ENCODE results near the gene VAT1L.
"Not testable (repeated sequence)": the region's sequence is repeated elsewhere in the genome, so short reads cannot be mapped to it uniquely, and the experiment has no call there.

The VAT1L gene

DNA sequence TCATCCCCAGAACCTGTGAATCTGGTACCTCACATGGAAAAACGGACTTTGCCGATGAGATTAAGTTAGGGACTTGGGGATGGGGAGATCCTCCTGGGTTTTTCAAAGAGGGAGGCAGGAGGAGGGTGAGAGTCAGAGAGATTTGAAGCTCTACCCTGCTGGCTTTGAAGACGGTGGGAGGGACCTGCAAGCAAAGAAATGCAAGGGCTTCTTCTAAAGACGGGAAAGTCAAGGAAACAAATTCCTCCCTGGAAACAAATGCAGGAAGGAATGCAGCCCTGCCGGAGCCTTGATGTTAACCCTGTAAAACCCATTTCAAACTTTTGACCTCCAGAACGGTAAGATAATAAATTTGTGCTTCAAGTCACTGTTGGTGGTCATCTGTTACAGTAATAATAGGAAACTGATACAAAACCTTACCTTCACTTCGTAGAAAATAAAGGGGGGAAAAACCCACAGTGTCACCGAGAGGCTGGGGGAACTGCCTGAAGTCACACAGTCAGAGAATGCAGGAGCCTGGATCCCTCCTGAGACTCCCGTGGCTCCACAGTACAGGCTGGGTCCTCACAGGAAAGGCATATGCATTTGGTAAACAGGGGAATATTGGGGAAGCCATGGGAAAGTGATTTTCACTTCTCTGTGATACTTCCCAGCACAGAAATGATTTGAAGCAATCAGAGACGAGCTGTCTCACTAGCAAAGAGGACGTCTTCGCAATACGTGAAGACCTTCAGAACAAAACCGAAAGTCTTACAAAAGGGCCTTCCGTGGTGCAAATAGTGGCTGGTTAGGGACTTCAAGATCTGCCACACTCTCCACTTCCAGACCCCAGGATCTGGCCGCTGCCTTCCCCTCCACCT is 175.1 kb downstream of the VAT1L start:
- no peak for DNase-seq

DNA sequence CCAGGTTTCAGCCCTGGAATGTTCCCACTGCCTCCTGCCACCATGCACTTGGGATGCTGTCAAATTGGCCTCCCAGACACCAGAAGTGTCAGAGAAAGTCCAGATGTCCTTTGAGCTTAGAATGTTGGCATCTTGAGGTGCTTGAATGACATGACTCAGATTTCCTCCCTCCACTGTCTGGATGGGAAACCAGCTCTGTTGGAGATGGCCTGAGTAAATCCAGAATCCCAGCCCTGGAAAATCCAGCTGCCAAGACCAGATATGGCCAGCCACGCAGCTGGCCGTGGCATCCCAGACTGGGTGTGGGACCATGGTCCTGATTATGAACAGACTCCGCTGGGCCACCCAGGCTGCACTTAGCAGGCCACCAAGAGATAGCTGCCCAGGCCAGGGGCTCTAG is 177.0 kb downstream of the VAT1L start:
- no peak for DNase-seq

DNA sequence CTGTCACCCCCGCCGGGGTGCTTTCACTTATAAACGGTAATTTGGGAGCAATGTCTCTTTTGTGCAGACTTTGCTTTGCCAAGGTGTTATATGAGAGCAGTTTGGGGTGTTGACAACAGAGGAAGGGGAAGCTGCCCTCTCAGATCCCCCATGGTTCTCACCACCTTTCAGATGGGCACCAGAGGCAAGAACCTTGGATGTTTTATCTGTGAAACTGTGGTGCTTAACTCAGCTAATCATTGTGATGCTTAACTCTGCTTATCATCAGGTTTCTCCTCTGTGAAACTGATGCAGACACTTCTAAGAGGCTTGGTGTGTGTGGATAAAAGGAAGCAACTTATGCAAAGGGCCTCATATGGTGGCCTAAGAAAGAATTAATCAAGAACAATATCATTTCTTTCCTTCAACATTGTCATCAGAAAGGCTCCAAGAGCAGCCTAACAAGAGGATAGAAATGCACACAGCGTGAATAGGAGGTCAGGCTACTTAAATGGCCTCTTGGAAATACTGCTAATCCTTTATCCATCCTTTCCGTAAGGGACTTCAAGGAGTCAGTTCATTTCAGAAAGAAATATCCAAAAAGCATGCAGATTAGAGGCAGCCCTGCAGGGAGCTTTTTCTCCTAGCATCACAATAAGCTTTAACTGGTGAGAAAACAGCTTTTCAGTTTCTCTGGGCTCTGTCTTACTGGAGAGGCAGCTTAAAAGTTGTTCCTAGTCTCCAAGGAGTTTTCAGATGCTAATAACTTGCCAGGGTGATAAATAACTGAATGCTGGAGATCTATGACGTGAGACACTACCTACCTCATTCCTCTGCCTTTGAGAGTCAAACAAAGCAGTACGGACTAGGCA is 178.9 kb downstream of the VAT1L start:
- DNase-seq = no peak

DNA sequence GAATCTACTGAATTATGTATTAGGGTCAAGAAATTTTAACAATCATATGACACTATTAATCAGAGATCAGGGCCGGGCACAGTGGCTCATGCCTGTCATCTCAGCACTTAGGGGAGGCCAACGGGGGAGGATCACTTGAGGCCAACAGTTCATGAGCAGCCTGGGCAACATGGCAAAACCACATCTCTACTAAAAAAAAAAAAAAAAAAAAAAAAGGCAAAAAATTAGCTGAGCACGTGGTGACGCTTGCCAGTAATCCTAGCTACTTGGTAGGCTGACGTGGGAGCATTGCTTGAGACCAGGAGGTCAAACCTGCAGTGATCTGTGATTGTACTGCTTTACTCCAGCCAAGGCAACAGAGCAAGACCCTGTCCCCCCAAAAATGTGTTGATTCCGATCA is 181.5 kb downstream of the VAT1L start:
- no peak for DNase-seq

- DNase-seq = no peak
Measured at GRCh38 chr16:77970371-77970770, 182.0 kb downstream of the VAT1L start.

GRCh38 chr16:77971306-77972061 is 183.1 kb downstream of the VAT1L start:
- DNase-seq = peak; percentile 44

DNA sequence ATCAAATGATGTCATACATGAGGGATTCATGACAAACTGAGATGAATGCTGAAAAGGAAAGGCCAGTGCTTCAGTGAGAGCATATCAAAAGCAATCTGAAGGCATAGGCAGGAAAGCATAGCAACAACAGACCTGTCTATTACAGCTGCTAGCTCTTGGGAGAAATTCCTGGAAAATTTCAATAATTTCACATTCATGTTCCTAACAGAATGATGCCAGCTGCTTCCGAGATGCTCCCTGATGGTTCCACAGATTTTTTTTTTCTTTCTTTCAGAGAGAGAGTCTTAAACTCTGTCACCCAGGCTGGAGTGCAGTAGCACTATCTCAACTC is 183.7 kb downstream of the VAT1L start:
- no peak for DNase-seq

DNA sequence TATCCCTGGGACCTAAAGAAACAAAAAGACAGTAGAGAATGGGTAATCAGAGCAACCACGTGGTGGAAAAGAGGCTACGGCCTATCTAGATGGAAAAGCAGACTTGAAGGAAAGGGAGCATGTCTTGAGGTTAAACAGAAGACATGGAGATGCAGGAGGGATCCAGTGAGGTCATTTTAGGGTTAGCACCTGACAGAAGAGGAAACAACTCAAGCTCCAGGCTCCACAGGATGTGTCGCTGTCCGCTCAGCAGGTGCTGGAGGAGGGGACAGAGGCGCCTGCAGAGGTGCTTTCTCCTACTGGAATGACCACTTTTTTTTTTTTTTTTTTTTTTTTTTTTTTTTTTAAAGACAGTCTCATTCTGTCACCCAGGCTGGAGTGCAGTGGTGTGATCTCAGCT is 186.5 kb downstream of the VAT1L start:
- DNase-seq = peak; percentile 2

GRCh38 chr16:77975942-77976341 is 187.6 kb downstream of the VAT1L start:
- DNase-seq = no peak

DNA sequence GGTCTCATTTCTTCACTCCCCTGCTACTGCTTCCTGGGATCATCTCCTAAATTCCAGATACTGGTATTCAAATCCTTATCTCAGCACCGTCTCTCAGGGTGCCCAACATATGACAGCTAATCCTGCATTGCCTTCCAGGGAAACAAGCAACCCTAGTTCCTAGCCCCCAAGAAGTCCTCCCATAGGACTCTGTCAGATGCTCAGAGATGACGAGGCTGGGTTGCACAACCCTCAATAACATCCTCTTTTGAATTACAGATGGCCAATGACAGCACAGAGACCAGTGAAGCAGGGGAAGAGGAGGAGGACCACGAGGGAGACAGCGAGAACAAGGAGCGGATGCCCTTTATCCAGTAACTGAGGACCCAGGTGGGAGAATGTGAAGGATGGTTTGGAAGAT is 189.0 kb downstream of the VAT1L start:
- DNase-seq = no peak

DNA sequence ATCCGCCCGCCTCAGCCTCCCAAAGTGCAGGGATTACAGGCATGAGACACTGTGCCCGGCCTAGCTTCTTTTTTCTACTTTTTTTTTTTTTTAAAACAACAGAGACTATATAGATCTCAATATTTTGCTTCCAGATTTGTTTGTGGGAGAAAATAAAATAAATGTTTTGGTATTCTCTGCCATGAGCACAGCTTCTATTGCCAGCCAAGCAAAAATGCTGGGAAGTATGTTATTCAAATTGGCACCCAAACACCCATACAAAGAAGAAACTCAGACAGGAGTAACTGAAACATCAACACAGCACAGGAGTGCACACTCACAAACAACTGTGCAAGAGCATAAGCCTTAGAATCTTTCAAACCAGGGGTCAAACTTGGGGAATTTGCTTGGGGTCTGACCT is 196.7 kb downstream of the VAT1L start:
- no peak for DNase-seq

DNA sequence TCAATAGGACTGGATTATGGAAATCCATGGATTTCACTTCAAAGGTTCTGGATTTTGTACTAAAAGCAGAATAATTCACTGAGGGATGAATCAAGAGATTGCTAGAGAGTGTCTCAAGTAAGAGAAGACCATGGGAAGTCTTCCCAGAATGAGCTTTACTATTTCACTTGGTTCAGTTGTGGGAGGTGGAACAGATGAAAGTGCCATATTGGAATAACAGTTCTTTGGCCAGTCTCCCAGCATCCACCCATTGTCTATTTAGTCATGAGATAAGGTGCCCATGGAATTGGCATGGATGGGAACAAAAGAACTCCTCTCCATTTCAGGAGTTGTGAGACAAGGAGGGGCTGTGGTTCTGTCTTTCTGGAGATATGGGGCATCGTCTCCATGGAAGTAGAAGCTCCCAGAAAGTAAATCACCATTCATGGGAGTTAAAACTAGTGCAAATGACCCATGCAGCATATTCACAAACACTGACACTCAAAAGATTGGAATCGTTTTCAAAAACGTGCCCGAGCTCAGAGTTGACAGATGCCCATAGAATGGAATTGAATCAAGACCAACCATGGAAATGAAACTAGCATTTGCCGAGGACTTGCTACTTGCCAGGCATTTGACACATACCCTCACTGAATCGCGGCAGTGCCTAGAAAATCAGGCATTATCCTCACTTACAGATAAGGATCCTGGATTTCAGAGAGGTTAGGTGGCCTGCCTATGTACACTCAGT is 197.8 kb downstream of the VAT1L start:
- no peak for DNase-seq

- no peak for DNase-seq
Measured at GRCh38 chr16:77987810-77988209, 199.4 kb downstream of the VAT1L start.

- DNase-seq = no peak
Measured at GRCh38 chr16:77989846-77990245, 201.5 kb downstream of the VAT1L start.

DNA sequence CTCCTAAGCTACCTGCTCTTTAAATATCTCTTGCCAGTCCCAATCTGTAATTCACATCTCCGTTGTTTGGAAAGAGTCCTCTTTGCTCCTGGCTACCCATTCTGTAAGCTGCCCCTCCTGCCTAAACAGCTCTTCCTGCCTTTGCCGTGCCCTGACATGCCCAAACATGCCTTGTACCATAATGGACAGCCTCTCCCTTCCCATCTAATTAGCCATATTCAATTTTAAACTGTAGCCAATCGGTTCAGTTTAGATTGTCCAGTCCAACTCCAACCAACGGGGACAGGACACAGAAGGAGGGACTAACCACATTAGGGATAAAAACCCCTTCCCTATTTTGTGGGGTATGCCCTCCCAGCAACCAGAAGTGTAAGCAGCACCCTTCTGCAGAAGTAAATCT is 203.3 kb downstream of the VAT1L start:
- DNase-seq = no peak

- not testable (repeated sequence) for DNase-seq
Measured at GRCh38 chr16:77992381-77992780, 204.0 kb downstream of the VAT1L start.

- DNase-seq = no peak
Measured at GRCh38 chr16:77993111-77993985, 205.0 kb downstream of the VAT1L start.

- no peak for DNase-seq
Measured at GRCh38 chr16:77995843-77996455, 207.6 kb downstream of the VAT1L start.

GRCh38 chr16:77998350-77999023 is 210.1 kb downstream of the VAT1L start:
- DNase-seq = no peak

GRCh38 chr16:78001451-78002025 is 213.2 kb downstream of the VAT1L start:
- DNase-seq = no peak

Data from kidney glomerular epithelial cell (primary cell).